Astrocyte (in vitro differentiated cells and primary cell): ENCODE measurements around the gene APH1A. TPM values are rescaled to one million over a fixed set of nuclear protein-coding genes. Genes with fewer than 3 reads are reported as not detected.
"Not testable (repeated sequence)": the region's sequence is repeated elsewhere in the genome, so short reads cannot be mapped to it uniquely, and the experiment has no call there.

Experiments used
- DNase-seq: peaks from one replicate; pipeline ENCODE4 v3.0.0-alpha.2; 2010; ENCODE audit warnings: low read depth
- FAIRE-seq: peaks from 2 replicates; lab custom pipeline; 2011; peaks lifted over from hg19 to GRCh38; lab: Jason Lieb, UNC
- H2AFZ ChIP-seq: 2 replicates; pipeline ENCODE4 v1.6.0; 2012; ENCODE audit warnings: low read depth, low read length, inconsistent platforms
- H3K27ac ChIP-seq: 2 replicates; pipeline ENCODE4 v1.5.1; 2011; ENCODE audit warnings: low read depth, low read length, inconsistent platforms
- H3K27me3 ChIP-seq: 2 replicates; pipeline ENCODE4 v1.6.0; 2011; ENCODE audit warnings: low read length, inconsistent platforms; ENCODE audit not compliant: insufficient read depth
- H3K36me3 ChIP-seq: 2 replicates; pipeline ENCODE4 v1.5.1; 2011; ENCODE audit warnings: low read length, inconsistent platforms; ENCODE audit not compliant: insufficient read depth
- H3K4me1 ChIP-seq: 2 replicates; pipeline ENCODE4 v1.5.1; 2011; ENCODE audit warnings: low read length, inconsistent platforms; ENCODE audit not compliant: insufficient read depth
- H3K4me2 ChIP-seq: 2 replicates; pipeline ENCODE4 v1.6.0; 2012; ENCODE audit warnings: low read length, inconsistent platforms
- H3K4me3 ChIP-seq: 2 replicates; pipeline ENCODE4 v1.5.1; 2011; ENCODE audit warnings: low read depth, mild to moderate bottlenecking, low read length, inconsistent platforms; ENCODE audit not compliant: insufficient read depth
- H3K79me2 ChIP-seq: 2 replicates; pipeline ENCODE4 v1.6.0; 2012; ENCODE audit warnings: mild to moderate bottlenecking, low read length, inconsistent platforms; ENCODE audit not compliant: insufficient read depth
- H3K9ac ChIP-seq: 2 replicates; pipeline ENCODE4 v1.6.0; 2012; ENCODE audit warnings: mild to moderate bottlenecking, low read length, inconsistent platforms
- H3K9me3 ChIP-seq: 2 replicates; pipeline ENCODE4 v1.5.1; 2012; ENCODE audit warnings: low read depth, mild to moderate bottlenecking, low read length, inconsistent platforms; ENCODE audit not compliant: insufficient read depth
- H4K20me1 ChIP-seq: 2 replicates; pipeline ENCODE4 v1.6.0; 2012; ENCODE audit warnings: low read length, inconsistent platforms; ENCODE audit not compliant: insufficient read depth
- H3K27ac Mint-ChIP-seq: one replicate; pipeline ENCODE4 v1.8.0; 2021; ENCODE audit warnings: mild to moderate bottlenecking, mixed read lengths; ENCODE audit not compliant: unreplicated experiment
- H3K27me3 Mint-ChIP-seq: one replicate; pipeline ENCODE4 v1.8.0; 2021; ENCODE audit warnings: low read depth, mixed read lengths; ENCODE audit not compliant: unreplicated experiment
- H3K36me3 Mint-ChIP-seq: one replicate; pipeline ENCODE4 v1.8.0; 2021; ENCODE audit warnings: low read depth, mixed read lengths; ENCODE audit not compliant: unreplicated experiment
- H3K4me1 Mint-ChIP-seq: one replicate; pipeline ENCODE4 v1.8.0; 2021; ENCODE audit warnings: low read depth, mixed read lengths; ENCODE audit not compliant: unreplicated experiment
- H3K4me3 Mint-ChIP-seq: one replicate; pipeline ENCODE4 v1.8.0; 2021; ENCODE audit warnings: mild to moderate bottlenecking, moderate library complexity, mixed read lengths; ENCODE audit not compliant: unreplicated experiment
- H3K9me3 Mint-ChIP-seq: one replicate; pipeline ENCODE4 v1.8.0; 2021; ENCODE audit warnings: mild to moderate bottlenecking, mixed read lengths; ENCODE audit not compliant: unreplicated experiment
- EZH2 ChIP-seq: IDR thresholded peaks from 2 replicates; pipeline ENCODE4 v1.6.1; 2012; ENCODE audit warnings: mild to moderate bottlenecking, low read length, inconsistent platforms; ENCODE audit not compliant: insufficient read depth
- total RNA-seq: library from RNA; stranded (reverse); gene quantifications from 2 replicates; pipeline ENCODE4 v1.2.1, GENCODE V29; 2021
- TF ChIP-seq, protein P1 (sequence below): IDR thresholded peaks from 2 replicates; pipeline ENCODE4 v1.5.1; 2011; ENCODE audit warnings: low read depth, mild to moderate bottlenecking, inconsistent platforms, low read length, moderate library complexity; ENCODE audit not compliant: insufficient read depth

Gene APH1A
- total RNA-seq, 1 donor from 2014 or later, result 100 TPM

DNA sequence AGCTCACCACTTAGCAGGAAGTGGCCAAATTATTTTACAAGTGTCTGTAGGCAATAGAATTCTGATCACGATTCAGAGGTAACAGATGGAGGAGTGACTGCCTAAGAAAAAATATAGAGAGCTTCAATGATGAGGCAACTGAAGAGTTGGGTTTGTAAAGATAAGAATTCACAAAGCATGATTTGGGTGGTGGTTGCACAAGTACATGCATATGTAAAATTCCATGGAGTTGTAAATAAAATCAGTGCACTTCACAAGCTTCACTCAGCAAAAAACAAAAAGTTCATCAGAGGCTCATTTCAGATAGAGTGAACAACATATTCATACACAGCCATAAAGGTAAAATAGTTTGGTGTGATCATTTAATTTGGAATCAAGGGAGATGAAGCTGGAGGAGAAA lies 43.8 kb downstream of the APH1A start:
- Mint-ChIP-seq H3K9me3 (no peaks in the 10 kb centered on the region), H3K4me1 (no peaks in the 10 kb centered on the region), H3K27ac (peak overlapping the region; percentile 41), H3K4me3 (no peak overlapping the region), H3K27me3 (no peaks in the 10 kb centered on the region), H3K36me3 (peaks cover 11% of the 10 kb centered on the region)
- Histone ChIP-seq H3K27me3 (no peaks in the 10 kb centered on the region), H3K36me3 (peaks cover 36% of the 10 kb centered on the region), H2AFZ (no peak overlapping the region), H3K4me2 (no peak overlapping the region), H3K4me1 (no peaks in the 10 kb centered on the region), H4K20me1 (no peaks in the 10 kb centered on the region), H3K4me3 (no peak overlapping the region), H3K79me2 (peaks cover 8% of the 10 kb centered on the region), H3K27ac (no peak overlapping the region), H3K9ac (no peak overlapping the region), H3K9me3 (no peaks in the 10 kb centered on the region)
- no peak for DNase-seq
- TF ChIP-seq, protein P1, sequence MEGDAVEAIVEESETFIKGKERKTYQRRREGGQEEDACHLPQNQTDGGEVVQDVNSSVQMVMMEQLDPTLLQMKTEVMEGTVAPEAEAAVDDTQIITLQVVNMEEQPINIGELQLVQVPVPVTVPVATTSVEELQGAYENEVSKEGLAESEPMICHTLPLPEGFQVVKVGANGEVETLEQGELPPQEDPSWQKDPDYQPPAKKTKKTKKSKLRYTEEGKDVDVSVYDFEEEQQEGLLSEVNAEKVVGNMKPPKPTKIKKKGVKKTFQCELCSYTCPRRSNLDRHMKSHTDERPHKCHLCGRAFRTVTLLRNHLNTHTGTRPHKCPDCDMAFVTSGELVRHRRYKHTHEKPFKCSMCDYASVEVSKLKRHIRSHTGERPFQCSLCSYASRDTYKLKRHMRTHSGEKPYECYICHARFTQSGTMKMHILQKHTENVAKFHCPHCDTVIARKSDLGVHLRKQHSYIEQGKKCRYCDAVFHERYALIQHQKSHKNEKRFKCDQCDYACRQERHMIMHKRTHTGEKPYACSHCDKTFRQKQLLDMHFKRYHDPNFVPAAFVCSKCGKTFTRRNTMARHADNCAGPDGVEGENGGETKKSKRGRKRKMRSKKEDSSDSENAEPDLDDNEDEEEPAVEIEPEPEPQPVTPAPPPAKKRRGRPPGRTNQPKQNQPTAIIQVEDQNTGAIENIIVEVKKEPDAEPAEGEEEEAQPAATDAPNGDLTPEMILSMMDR, result no peak
- no peak for TF ChIP-seq EZH2
- no peak for FAIRE-seq

DNA sequence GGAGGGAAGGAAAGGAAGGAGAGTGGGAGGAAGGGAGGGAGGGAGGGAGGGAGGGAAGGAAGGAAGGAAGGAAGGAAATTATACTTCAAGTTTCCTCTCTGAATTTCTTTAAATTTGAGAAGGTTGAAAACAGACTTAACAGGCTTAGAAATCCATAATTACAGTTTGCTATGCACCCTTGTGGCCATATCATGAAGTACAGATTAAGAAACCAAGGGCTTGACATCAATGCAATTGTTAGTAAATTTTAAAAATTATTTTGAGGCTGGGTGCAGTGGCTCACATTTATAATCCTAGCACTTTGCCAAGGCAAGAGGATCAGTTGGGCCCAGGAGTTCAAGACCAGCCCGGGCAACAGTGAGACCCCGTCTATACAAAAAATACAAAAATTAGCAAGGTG lies 47.3 kb downstream of the APH1A start:
- Histone ChIP-seq H3K27me3 (no peaks in the 10 kb centered on the region), H3K79me2 (peaks cover 2% of the 10 kb centered on the region), H2AFZ (no peak overlapping the region), H3K4me3 (no peak overlapping the region), H3K36me3 (peaks cover 27% of the 10 kb centered on the region), H3K27ac (no peak overlapping the region), H3K4me2 (no peak overlapping the region), H3K9ac (no peak overlapping the region), H4K20me1 (no peaks in the 10 kb centered on the region), H3K4me1 (no peaks in the 10 kb centered on the region), H3K9me3 (no peaks in the 10 kb centered on the region)
- DNase-seq, result no peak
- Mint-ChIP-seq H3K27ac (no peak overlapping the region), H3K36me3 (peaks cover 9% of the 10 kb centered on the region), H3K27me3 (no peaks in the 10 kb centered on the region), H3K4me1 (no peaks in the 10 kb centered on the region), H3K9me3 (no peaks in the 10 kb centered on the region), H3K4me3 (no peak overlapping the region)
- no peak for FAIRE-seq
- TF ChIP-seq, protein P1, result peak; percentile 58
- no peak for TF ChIP-seq EZH2

DNA sequence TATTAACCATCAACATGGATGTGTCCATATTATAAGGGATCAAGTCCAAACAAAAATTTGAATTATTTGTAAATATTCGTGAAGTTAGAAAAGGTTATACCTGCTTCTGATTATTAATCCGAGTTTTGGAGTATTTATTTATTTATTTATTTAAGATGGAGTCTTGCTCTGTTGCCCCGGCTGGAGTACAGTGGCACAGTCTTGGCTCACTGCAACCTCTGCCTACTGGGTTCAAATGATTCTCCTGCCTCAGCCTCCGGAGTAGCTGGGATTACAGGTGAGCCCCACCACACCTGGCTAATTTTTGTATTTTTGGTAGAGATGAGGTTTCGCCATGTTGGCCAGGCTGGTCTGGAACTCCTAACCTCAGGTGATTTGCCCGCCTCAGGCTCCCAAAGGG lies 53.0 kb downstream of the APH1A start:
- H3K79me2 ChIP-seq, H3K27me3 ChIP-seq, H3K9me3 ChIP-seq, H2AFZ ChIP-seq, H4K20me1 ChIP-seq, FAIRE-seq, H3K27me3 Mint-ChIP-seq, H3K4me1 ChIP-seq, H3K4me3 Mint-ChIP-seq, H3K4me3 ChIP-seq, DNase-seq, H3K27ac Mint-ChIP-seq, H3K9me3 Mint-ChIP-seq, H3K9ac ChIP-seq, H3K27ac ChIP-seq, H3K4me1 Mint-ChIP-seq, H3K36me3 Mint-ChIP-seq, H3K4me2 ChIP-seq: not testable (repeated sequence)
- peaks cover 11% of the 10 kb centered on the region for H3K36me3 ChIP-seq

Other genes starting within 250 kb of the APH1A start
- 33.8 and 34.0 TPM in 2 replicates for gene VPS45, start 201.2 kb downstream of the APH1A start, total RNA-seq
- gene PLEKHO1, start 119.1 kb downstream of the APH1A start, total RNA-seq, result 63.0 and 63.7 TPM in 2 replicates
- 45.2 and 48.9 TPM in 2 replicates for gene ANP32E, start 32.9 kb downstream of the APH1A start, total RNA-seq
- 1.2 TPM in 2 replicates for gene CA14, start 11.2 kb downstream of the APH1A start, total RNA-seq
- gene C1orf54, start 3.8 kb upstream of the APH1A start, total RNA-seq, result 7.9 and 9.6 TPM in 2 replicates
- gene CIART, start 13.5 kb upstream of the APH1A start, total RNA-seq, result 4.8 and 6.3 TPM in 2 replicates
- gene MRPS21, start 24.8 kb upstream of the APH1A start, total RNA-seq, result 63.7 and 65.0 TPM in 2 replicates
- 47.1 and 52.9 TPM in 2 replicates for gene PRPF3, start 52.5 kb upstream of the APH1A start, total RNA-seq
- 25.2 and 26.0 TPM in 2 replicates for gene RPRD2, start 95.1 kb upstream of the APH1A start, total RNA-seq
- gene TARS2, start 218.4 kb upstream of the APH1A start, total RNA-seq, result 15.5 and 15.7 TPM in 2 replicates
- gene ECM1, start 239.1 kb upstream of the APH1A start, total RNA-seq, result 26.0 and 27.4 TPM in 2 replicates
- 0.43 TPM in 1 of 2 replicates, not detected in the other for gene FALEC, start 246.7 kb upstream of the APH1A start, total RNA-seq